Gastroesophageal sphincter (tissue), 4 donors: Measurements from ENCODE around the gene MADCAM1. TPM values are rescaled to one million over a fixed set of nuclear protein-coding genes. Genes with fewer than 3 reads are reported as not detected.

Experiments
- ATAC-seq: fragments of 150-250 bp; one replicate; pipeline ENCODE4 v1.9.1; 2016; ENCODE audit warnings: mild to moderate bottlenecking, moderate library complexity
- H3K27ac ChIP-seq, 4 donors: fragments of 200-600 bp; sonication (generic) in 3 of 4; 1 replicate in 3 of 4; 2 replicates in 1 of 4; pipeline ENCODE4 v1.5.1; 2016 to 2019
- H3K27me3 ChIP-seq: fragments of 200-600 bp; sonication (generic); one replicate; pipeline ENCODE4 v1.5.1; 2019
- H3K36me3 ChIP-seq, 2 donors: fragments of 200-600 bp; sonication (generic); one replicate each; pipeline ENCODE4 v1.5.1; 2019; ENCODE audit warnings: control low read depth in 1 of 2
- H3K4me1 ChIP-seq, 3 donors: fragments of 200-600 bp; sonication (generic); 1 replicate in 2 of 3; 2 replicates in 1 of 3; pipeline ENCODE4 v1.5.1; 2016 to 2019; ENCODE audit warnings: control low read depth in 2 of 3
- H3K4me3 ChIP-seq, 2 donors: fragments of 200-600 bp; sonication (generic); one replicate each; pipeline ENCODE4 v1.5.1; 2019; ENCODE audit warnings: mild to moderate bottlenecking in 1 of 2, moderate library complexity in 1 of 2
- H3K9me3 ChIP-seq, 3 donors: fragments of 200-600 bp; sonication (generic); one replicate each; pipeline ENCODE4 v1.5.1; 2017 to 2019; ENCODE audit warnings: control low read depth in 2 of 3
- EP300 ChIP-seq: sonication (generic); formaldehyde crosslinking; IDR thresholded peaks from one replicate; pipeline ENCODE4 v1.6.1; 2017; ENCODE audit warnings: antibody characterized with exemption, mild to moderate bottlenecking
- POLR2A ChIP-seq, 2 donors: fragments of 450-650 bp; IDR thresholded peaks; one replicate each; pipeline ENCODE4 v1.6.1; 2017; ENCODE audit warnings: antibody characterized with exemption in 2 of 2, mild to moderate bottlenecking in 2 of 2, moderate library complexity in 1 of 2
- POLR2AphosphoS5 ChIP-seq: sonication (generic); formaldehyde crosslinking; IDR thresholded peaks from one replicate; pipeline ENCODE4 v1.6.1; 2017; ENCODE audit warnings: antibody characterized with exemption
- WGBS, 2 donors: methylation state at CpG; one replicate each; pipeline ENCODE4 v1.1.5; 2018; ENCODE audit warnings: low coverage in 1 of 2; 5-methylcytosine and 5-hydroxymethylcytosine counted together
- total RNA-seq, 4 donors: library from RNA; depleted of rRNA; stranded (reverse); fragments of >200 nt; gene quantifications; one replicate each; pipeline ENCODE4 v1.1.0, GENCODE V29; 2016
- TF ChIP-seq, protein P1 (sequence below), 4 experiments: fragments of 200-600 bp in 2 of 4; fragments of 450-650 bp in 2 of 4; sonication (generic) in 1 of 4; IDR thresholded peaks; one replicate each; pipeline ENCODE4 v1.5.1; 2017 to 2019; ENCODE audit warnings: antibody characterized with exemption in 4 of 4, mild to moderate bottlenecking in 2 of 4, moderate library complexity in 2 of 4

The MADCAM1 gene
- total RNA-seq, 4 donors from 2014 or later, result 0.20 to 0.46 (median 0.40) TPM; not detected in 1

DNA sequence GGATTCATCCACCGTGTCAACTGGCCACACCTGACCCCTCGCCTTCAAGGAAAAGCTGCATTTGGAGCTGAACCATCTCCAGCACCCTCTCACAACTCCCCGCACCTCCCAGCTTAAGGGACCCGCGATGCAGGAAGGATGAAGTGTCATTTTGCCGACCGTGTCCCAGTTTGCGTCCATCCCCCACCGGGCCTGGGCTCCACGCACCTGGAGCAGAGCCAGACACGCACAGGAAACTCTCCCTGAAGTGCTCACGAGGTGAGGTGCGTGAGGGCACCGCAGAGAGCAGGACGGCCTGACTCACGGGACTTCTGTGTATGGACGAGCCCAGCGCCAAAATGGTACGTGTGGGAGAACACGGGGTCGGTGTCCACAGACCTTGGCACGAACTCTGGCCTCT is 42.7 kb upstream of the MADCAM1 start:
- H3K4me1 ChIP-seq, result no peaks in the 10 kb centered on the region
- TF ChIP-seq POLR2A (IDR thresholded peaks at IDR 0.05) (no peak), POLR2AphosphoS5 (no peak), EP300 (no peak)
- TF ChIP-seq, protein P1, sequence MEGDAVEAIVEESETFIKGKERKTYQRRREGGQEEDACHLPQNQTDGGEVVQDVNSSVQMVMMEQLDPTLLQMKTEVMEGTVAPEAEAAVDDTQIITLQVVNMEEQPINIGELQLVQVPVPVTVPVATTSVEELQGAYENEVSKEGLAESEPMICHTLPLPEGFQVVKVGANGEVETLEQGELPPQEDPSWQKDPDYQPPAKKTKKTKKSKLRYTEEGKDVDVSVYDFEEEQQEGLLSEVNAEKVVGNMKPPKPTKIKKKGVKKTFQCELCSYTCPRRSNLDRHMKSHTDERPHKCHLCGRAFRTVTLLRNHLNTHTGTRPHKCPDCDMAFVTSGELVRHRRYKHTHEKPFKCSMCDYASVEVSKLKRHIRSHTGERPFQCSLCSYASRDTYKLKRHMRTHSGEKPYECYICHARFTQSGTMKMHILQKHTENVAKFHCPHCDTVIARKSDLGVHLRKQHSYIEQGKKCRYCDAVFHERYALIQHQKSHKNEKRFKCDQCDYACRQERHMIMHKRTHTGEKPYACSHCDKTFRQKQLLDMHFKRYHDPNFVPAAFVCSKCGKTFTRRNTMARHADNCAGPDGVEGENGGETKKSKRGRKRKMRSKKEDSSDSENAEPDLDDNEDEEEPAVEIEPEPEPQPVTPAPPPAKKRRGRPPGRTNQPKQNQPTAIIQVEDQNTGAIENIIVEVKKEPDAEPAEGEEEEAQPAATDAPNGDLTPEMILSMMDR (IDR thresholded peaks at IDR 0.05), result no peak
- 99% methylated on average over 14 of the region's 22 CpGs; no CpG with 5 or more reads in 1 of the 2 donors for WGBS, 2 donors
- H3K4me3 ChIP-seq, result no peak overlapping the region
- H3K36me3 ChIP-seq, result no peaks in the 10 kb centered on the region
- no peaks in the 10 kb centered on the region for H3K9me3 ChIP-seq
- no peaks in the 10 kb centered on the region for H3K27me3 ChIP-seq
- no peak overlapping the region for H3K27ac ChIP-seq
- ATAC-seq, result no peak

GRCh38 chr19:455031-455705 is 41.1 kb upstream of the MADCAM1 start:
- no peak overlapping the region for H3K4me3 ChIP-seq
- no peak overlapping the region for H3K27ac ChIP-seq
- H3K27me3 ChIP-seq, result no peaks in the 10 kb centered on the region
- H3K4me1 ChIP-seq, result peaks cover 0 to 14% (median 5%) of the 10 kb centered on the region in 3 donors
- 86 to 95% methylated on average over 1 to 12 of the region's 39 CpGs for WGBS, 2 donors
- H3K36me3 ChIP-seq, result no peaks in the 10 kb centered on the region
- no peaks in the 10 kb centered on the region for H3K9me3 ChIP-seq
- TF ChIP-seq EP300 (no peak), POLR2A (IDR thresholded peaks at IDR 0.05) (no peak), POLR2AphosphoS5 (no peak)
- TF ChIP-seq, protein P1 (IDR thresholded peaks at IDR 0.05), result no peak
- no peak for ATAC-seq

- ATAC-seq, result no peak
- H3K4me1 ChIP-seq, result peaks cover 0 to 18% (median 6%) of the 10 kb centered on the region in 3 donors
- H3K27ac ChIP-seq, result no peak overlapping the region
- no peaks in the 10 kb centered on the region for H3K9me3 ChIP-seq
- 82 to 83% methylated on average over 7 to 9 of the region's 31 CpGs for WGBS, 2 donors
- TF ChIP-seq POLR2A (IDR thresholded peaks at IDR 0.05), result no peak
- no peak for TF ChIP-seq POLR2AphosphoS5
- TF ChIP-seq, protein P1 (IDR thresholded peaks at IDR 0.05), result no peak
- no peak for TF ChIP-seq EP300
- H3K27me3 ChIP-seq, result peaks cover 2% of the 10 kb centered on the region
- no peak overlapping the region for H3K4me3 ChIP-seq
- H3K36me3 ChIP-seq, result no peaks in the 10 kb centered on the region
Observed at GRCh38 chr19:455851-456546, 40.3 kb upstream of the MADCAM1 start.

GRCh38 chr19:456547-457110 is 39.7 kb upstream of the MADCAM1 start:
- Histone ChIP-seq H3K27ac (no peak overlapping the region), H3K4me1 (peaks cover 0 to 24% (median 12%) of the 10 kb centered on the region in 3 donors), H3K36me3 (no peaks in the 10 kb centered on the region), H3K27me3 (peaks cover 8% of the 10 kb centered on the region), H3K9me3 (no peaks in the 10 kb centered on the region), H3K4me3 (no peak overlapping the region)
- WGBS, 2 donors, result 85 to 89% methylated on average over 16 to 17 of the region's 18 CpGs
- TF ChIP-seq, protein P1 (IDR thresholded peaks at IDR 0.05), result no peak
- TF ChIP-seq EP300 (no peak), POLR2AphosphoS5 (no peak), POLR2A (IDR thresholded peaks at IDR 0.05) (no peak)
- ATAC-seq, result no peak
